ENCODE results near the gene ZBTB39. TPM values are rescaled to one million over a fixed set of nuclear protein-coding genes. Genes with fewer than 3 reads are reported as not detected.

The ZBTB39 gene
- total RNA-seq, 1 experiment from 2014 or later, result 31.2 TPM

GRCh38 chr12:56988207-56988739 lies 18.1 kb downstream of the ZBTB39 start:
- H3K56ac ChIP-seq (ENCODE audit: insufficient read length, low read depth, low read length), result no peak overlapping the region
- H3K4me3 Mint-ChIP-seq, result no peak overlapping the region
- H3T11ph ChIP-seq (ENCODE audit: low read length), result no peak overlapping the region
- no peaks in the 10 kb centered on the region for H3K27me3 ChIP-seq (ENCODE audit: insufficient read depth, low read length)
- H3K36me3 Mint-ChIP-seq (ENCODE audit: insufficient read depth in 1 of 3, low read depth in 3 of 3), result no peaks in the 10 kb centered on the region; a peak in 1 of 7 replicates
- no peak overlapping the region for H2BK15ac ChIP-seq (ENCODE audit: low read depth, low read length)
- H2BK5ac ChIP-seq (ENCODE audit: insufficient read length, low read length), result no peak overlapping the region
- no peak overlapping the region for H3K9ac ChIP-seq (ENCODE audit: extremely low read depth, insufficient read length, low read length)
- H4K8ac ChIP-seq (replicated peaks; ENCODE audit: insufficient read length, low read depth, low read length), result no peak overlapping the region
- H3K4me1 Mint-ChIP-seq, result peaks cover 18 to 23% of the 10 kb centered on the region in 2 experiments
- no peak overlapping the region for H3K14ac ChIP-seq (ENCODE audit: insufficient read depth, low read length)
- H3K9me3 Mint-ChIP-seq, result no peaks in the 10 kb centered on the region
- no peak overlapping the region for H2AK5ac ChIP-seq (ENCODE audit: insufficient read length, low read length)
- H3K27me3 Mint-ChIP-seq (ENCODE audit: low read depth), result peaks cover 1% of the 10 kb centered on the region; the same call in 1 of the 2 replicates
- H4K20me1 ChIP-seq (ENCODE audit: control insufficient read depth, insufficient read depth, insufficient read length), result no peaks in the 10 kb centered on the region
- peak; percentile 38 for DNase-seq
- no peak overlapping the region for H3K23ac ChIP-seq (ENCODE audit: insufficient read length, low read depth, low read length)
- H3K23me2 ChIP-seq (ENCODE audit: insufficient read length, low read depth, low read length, poor library complexity, severe bottlenecking), result no peaks in the 10 kb centered on the region
- H4K5ac ChIP-seq (ENCODE audit: insufficient read length, low read depth, low read length), result no peak overlapping the region
- no peak overlapping the region for H2BK12ac ChIP-seq (ENCODE audit: insufficient read length, low read depth, low read length)
- no peak overlapping the region for H4K91ac ChIP-seq (ENCODE audit: insufficient read length, low read depth, low read length)
- H2BK20ac ChIP-seq (ENCODE audit: low read depth, low read length, poor library complexity, severe bottlenecking), result no peak overlapping the region
- WGBS (ENCODE audit: extremely low coverage, insufficient read length, low lambda C conversion rate), result no CpG with 5 or more reads among the region's 5 CpGs
- no peak overlapping the region for H3K27ac ChIP-seq (ENCODE audit: insufficient read length, low read depth, low read length)
- no peaks in the 10 kb centered on the region for H3K79me2 ChIP-seq (ENCODE audit: insufficient read depth, low read length)
- H3K79me1 ChIP-seq (ENCODE audit: insufficient read depth, low read depth, low read length, poor library complexity, severe bottlenecking), result no peaks in the 10 kb centered on the region
- H3K4me1 ChIP-seq (ENCODE audit: insufficient read depth, low read length), result peaks cover 3% of the 10 kb centered on the region; the same call in 1 of the 2 replicates
- H3K4ac ChIP-seq (ENCODE audit: low read depth, low read length), result no peak overlapping the region
- H2BK120ac ChIP-seq (ENCODE audit: low read depth, low read length, poor library complexity, severe bottlenecking), result no peak overlapping the region
- H3K18ac ChIP-seq (ENCODE audit: insufficient read length, low read depth, low read length), result no peak overlapping the region
- TF ChIP-seq, protein P1, sequence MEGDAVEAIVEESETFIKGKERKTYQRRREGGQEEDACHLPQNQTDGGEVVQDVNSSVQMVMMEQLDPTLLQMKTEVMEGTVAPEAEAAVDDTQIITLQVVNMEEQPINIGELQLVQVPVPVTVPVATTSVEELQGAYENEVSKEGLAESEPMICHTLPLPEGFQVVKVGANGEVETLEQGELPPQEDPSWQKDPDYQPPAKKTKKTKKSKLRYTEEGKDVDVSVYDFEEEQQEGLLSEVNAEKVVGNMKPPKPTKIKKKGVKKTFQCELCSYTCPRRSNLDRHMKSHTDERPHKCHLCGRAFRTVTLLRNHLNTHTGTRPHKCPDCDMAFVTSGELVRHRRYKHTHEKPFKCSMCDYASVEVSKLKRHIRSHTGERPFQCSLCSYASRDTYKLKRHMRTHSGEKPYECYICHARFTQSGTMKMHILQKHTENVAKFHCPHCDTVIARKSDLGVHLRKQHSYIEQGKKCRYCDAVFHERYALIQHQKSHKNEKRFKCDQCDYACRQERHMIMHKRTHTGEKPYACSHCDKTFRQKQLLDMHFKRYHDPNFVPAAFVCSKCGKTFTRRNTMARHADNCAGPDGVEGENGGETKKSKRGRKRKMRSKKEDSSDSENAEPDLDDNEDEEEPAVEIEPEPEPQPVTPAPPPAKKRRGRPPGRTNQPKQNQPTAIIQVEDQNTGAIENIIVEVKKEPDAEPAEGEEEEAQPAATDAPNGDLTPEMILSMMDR (conservative IDR thresholded peaks at IDR 0.05), result no peak
- H2AFZ ChIP-seq (ENCODE audit: low read length), result no peak overlapping the region
- H3K4me2 ChIP-seq (ENCODE audit: insufficient read depth, insufficient read length, low read length), result no peak overlapping the region
- H3K9me3 ChIP-seq (ENCODE audit: control insufficient read depth, low read depth, low read length), result no peaks in the 10 kb centered on the region
- peak overlapping the region in 1 of 3 experiments; percentile 41; a peak in 1 of 7 replicates for H3K27ac Mint-ChIP-seq
